ENCODE data around the gene PSKH1. TPM values are rescaled to one million over a fixed set of nuclear protein-coding genes. Genes with fewer than 3 reads are reported as not detected.

Gene PSKH1
- total and polyA plus RNA-seq, 2 donors from 2014 or later = 23.6 to 33.2 TPM

- DNase-seq (no peak), FAIRE-seq (no peak)
- Histone ChIP-seq H3K27ac (ENCODE audit: low read depth in 2 of 2, low read length in 2 of 2) (no peak overlapping the region), H3K27me3 (ENCODE audit: control insufficient read depth, insufficient read depth, low read length) (no peaks in the 10 kb centered on the region), H3K9ac (ENCODE audit: low read length in 3 of 3) (no peak overlapping the region), H3K4me1 (ENCODE audit: control insufficient read depth in 2 of 3, insufficient read depth in 2 of 3, low read depth in 1 of 3, low read length in 3 of 3) (peaks cover 0 to 6% (median 0%) of the 10 kb centered on the region in 3 donors), H3K9me3 (ENCODE audit: control insufficient read depth in 2 of 3, insufficient read depth in 1 of 3, low read length in 3 of 3) (no peaks in the 10 kb centered on the region), H3K4me3 (ENCODE audit: low read length in 3 of 3) (no peak overlapping the region), H3K36me3 (ENCODE audit: control insufficient read depth in 2 of 3, insufficient read depth in 3 of 3, low read length in 3 of 3) (peaks cover 0 to 5% (median 4%) of the 10 kb centered on the region in 3 donors)
- intact Hi-C loops (cut with DNase I) = loop anchor here (10.0 kb wide), 2 partner anchors 110 to 250 kb away; no protein-coding TSS in a partner anchor
- TF ChIP-seq, protein P1, sequence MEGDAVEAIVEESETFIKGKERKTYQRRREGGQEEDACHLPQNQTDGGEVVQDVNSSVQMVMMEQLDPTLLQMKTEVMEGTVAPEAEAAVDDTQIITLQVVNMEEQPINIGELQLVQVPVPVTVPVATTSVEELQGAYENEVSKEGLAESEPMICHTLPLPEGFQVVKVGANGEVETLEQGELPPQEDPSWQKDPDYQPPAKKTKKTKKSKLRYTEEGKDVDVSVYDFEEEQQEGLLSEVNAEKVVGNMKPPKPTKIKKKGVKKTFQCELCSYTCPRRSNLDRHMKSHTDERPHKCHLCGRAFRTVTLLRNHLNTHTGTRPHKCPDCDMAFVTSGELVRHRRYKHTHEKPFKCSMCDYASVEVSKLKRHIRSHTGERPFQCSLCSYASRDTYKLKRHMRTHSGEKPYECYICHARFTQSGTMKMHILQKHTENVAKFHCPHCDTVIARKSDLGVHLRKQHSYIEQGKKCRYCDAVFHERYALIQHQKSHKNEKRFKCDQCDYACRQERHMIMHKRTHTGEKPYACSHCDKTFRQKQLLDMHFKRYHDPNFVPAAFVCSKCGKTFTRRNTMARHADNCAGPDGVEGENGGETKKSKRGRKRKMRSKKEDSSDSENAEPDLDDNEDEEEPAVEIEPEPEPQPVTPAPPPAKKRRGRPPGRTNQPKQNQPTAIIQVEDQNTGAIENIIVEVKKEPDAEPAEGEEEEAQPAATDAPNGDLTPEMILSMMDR (IDR thresholded peaks at IDR 0.05; ENCODE audit: borderline replicate concordance, extremely low read depth, insufficient read depth) = no peak
These were observed 31.3 kb downstream of the PSKH1 start for GRCh38 chr16:67924140-67924906.

DNA sequence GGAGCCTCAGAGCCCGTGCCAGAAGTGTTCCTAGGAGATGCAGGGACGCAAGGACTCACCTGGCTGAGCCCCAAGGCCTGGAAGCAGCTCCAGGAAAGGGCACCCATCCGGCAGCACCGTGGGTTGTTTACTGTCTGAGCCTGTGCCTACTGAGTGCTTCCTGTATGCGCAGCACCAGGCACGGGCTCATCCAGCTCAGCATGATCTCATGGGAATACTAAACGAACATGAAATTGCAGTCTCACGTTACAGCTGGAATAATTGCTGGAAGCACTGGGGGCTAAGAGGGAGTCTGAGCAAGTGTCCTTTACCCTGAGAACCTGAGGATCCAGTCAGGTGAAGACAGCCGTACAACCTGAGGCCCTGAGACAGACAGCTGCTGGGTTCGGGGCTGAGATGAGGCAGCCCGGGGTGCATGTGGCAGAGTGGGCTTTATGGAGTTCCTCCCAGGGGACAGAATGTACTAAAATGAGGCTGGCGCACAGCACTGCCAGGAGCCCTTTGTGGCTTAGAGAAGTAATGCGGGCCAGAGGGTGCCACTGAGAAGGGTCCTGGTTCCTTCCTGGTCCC is 33.2 kb downstream of the PSKH1 start:
- H3K4me3 ChIP-seq (ENCODE audit: low read length in 3 of 3) = no peak overlapping the region
- H3K4me1 ChIP-seq (ENCODE audit: control insufficient read depth in 2 of 3, insufficient read depth in 2 of 3, low read depth in 1 of 3, low read length in 3 of 3) = peaks cover 0 to 6% (median 0%) of the 10 kb centered on the region in 3 donors
- H3K27ac ChIP-seq (ENCODE audit: low read depth in 2 of 2, low read length in 2 of 2) = no peak overlapping the region
- TF ChIP-seq, protein P1 (IDR thresholded peaks at IDR 0.05; ENCODE audit: borderline replicate concordance, extremely low read depth, insufficient read depth) = no peak
- no peaks in the 10 kb centered on the region for H3K27me3 ChIP-seq (ENCODE audit: control insufficient read depth, insufficient read depth, low read length)
- DNase-seq (no peak), FAIRE-seq (no peak)
- no peak overlapping the region for H3K9ac ChIP-seq (ENCODE audit: low read length in 3 of 3)
- H3K36me3 ChIP-seq (ENCODE audit: control insufficient read depth in 2 of 3, insufficient read depth in 3 of 3, low read length in 3 of 3) = peaks cover 0 to 11% (median 2%) of the 10 kb centered on the region in 3 donors
- intact Hi-C loops (cut with DNase I) = loop anchor here (10.0 kb wide), 2 partner anchors 111 to 251 kb away; no protein-coding TSS in a partner anchor
- no peaks in the 10 kb centered on the region for H3K9me3 ChIP-seq (ENCODE audit: control insufficient read depth in 2 of 3, insufficient read depth in 1 of 3, low read length in 3 of 3)

GRCh38 chr16:67927131-67927941 is 34.3 kb downstream of the PSKH1 start:
- FAIRE-seq (no peak), DNase-seq (no peak)
- intact Hi-C loops (cut with DNase I) = loop anchor here (10.0 kb wide), 2 partner anchors 113 to 253 kb away; no protein-coding TSS in a partner anchor
- Histone ChIP-seq H3K4me3 (ENCODE audit: low read length in 3 of 3) (no peak overlapping the region), H3K27ac (ENCODE audit: low read depth in 2 of 2, low read length in 2 of 2) (no peak overlapping the region), H3K27me3 (ENCODE audit: control insufficient read depth, insufficient read depth, low read length) (no peaks in the 10 kb centered on the region), H3K9ac (ENCODE audit: low read length in 3 of 3) (no peak overlapping the region), H3K36me3 (ENCODE audit: control insufficient read depth in 2 of 3, insufficient read depth in 3 of 3, low read length in 3 of 3) (peaks cover 0 to 11% (median 2%) of the 10 kb centered on the region in 3 donors), H3K4me1 (ENCODE audit: control insufficient read depth in 2 of 3, insufficient read depth in 2 of 3, low read depth in 1 of 3, low read length in 3 of 3) (peaks cover 0 to 6% (median 0%) of the 10 kb centered on the region in 3 donors), H3K9me3 (ENCODE audit: control insufficient read depth in 2 of 3, insufficient read depth in 1 of 3, low read length in 3 of 3) (no peaks in the 10 kb centered on the region)
- TF ChIP-seq, protein P1 (IDR thresholded peaks at IDR 0.05; ENCODE audit: borderline replicate concordance, extremely low read depth, insufficient read depth) = no peak
